HUDEP-2 (cell line): ENCODE results near the gene KIF20B.
A peak's percentile ranks its signal among the peaks of the same experiment; 100 is the strongest.
"Not testable (repeated sequence)": the region's sequence is repeated elsewhere in the genome, so short reads cannot be mapped to it uniquely, and the experiment has no call there.

Experiments
- DNase-seq, 76 experiments: peaks; one replicate each; lab custom pipeline; 2025; ENCODE audit not compliant: unreplicated experiment in 76 of 76; lab: John Stamatoyannopoulos, UW

KIF20B gene

GRCh38 chr10:89690027-89690426 is 11.4 kb upstream of the KIF20B start:
- no peak for DNase-seq

GRCh38 chr10:89692416-89692815 is 9.0 kb upstream of the KIF20B start:
- no peak for DNase-seq

GRCh38 chr10:89693176-89693575 is 8.2 kb upstream of the KIF20B start:
- no peak for DNase-seq

- DNase-seq, result no peak
These were observed 6.1 kb upstream of the KIF20B start for GRCh38 chr10:89695307-89695706.

GRCh38 chr10:89697946-89698345 is 3.4 kb upstream of the KIF20B start:
- DNase-seq, result no peak

- DNase-seq, result no peak
These were observed 1.8 kb upstream of the KIF20B start for GRCh38 chr10:89699581-89700064.

GRCh38 chr10:89700923-89701241 is 508 bp upstream of the KIF20B start:
- DNase-seq, result no peak

- DNase-seq, result peak in 24 of 76 experiments; percentile 2 to 43 (median 9)
These were observed 711 bp downstream of the KIF20B start for GRCh38 chr10:89702121-89702480.

- no peak for DNase-seq
These were observed 4.1 kb downstream of the KIF20B start for GRCh38 chr10:89705466-89705865.

GRCh38 chr10:89706011-89706410 is 4.6 kb downstream of the KIF20B start:
- DNase-seq, result no peak

GRCh38 chr10:89707372-89707771 is 6.0 kb downstream of the KIF20B start:
- DNase-seq, result no peak

GRCh38 chr10:89710753-89711152 is 9.4 kb downstream of the KIF20B start:
- DNase-seq, result no peak

- no peak for DNase-seq
These were observed 33.2 kb downstream of the KIF20B start for GRCh38 chr10:89734616-89735015.

- no peak for DNase-seq
These were observed 37.3 kb downstream of the KIF20B start for GRCh38 chr10:89738551-89739209.

- DNase-seq, result peak in 7 of 76 experiments; percentile 0 to 16 (median 3)
These were observed 39.9 kb downstream of the KIF20B start for GRCh38 chr10:89741126-89741762.

GRCh38 chr10:89744026-89744425 is 42.6 kb downstream of the KIF20B start:
- DNase-seq, result no peak

GRCh38 chr10:89745903-89746302 is 44.5 kb downstream of the KIF20B start:
- no peak for DNase-seq

GRCh38 chr10:89750441-89750840 is 49.1 kb downstream of the KIF20B start:
- peak in 2 of 76 experiments; percentile 2 to 4 for DNase-seq

- no peak for DNase-seq
These were observed 54.0 kb downstream of the KIF20B start for GRCh38 chr10:89755374-89755773.

- no peak for DNase-seq
These were observed 58.1 kb downstream of the KIF20B start for GRCh38 chr10:89759531-89759930.

GRCh38 chr10:89763671-89764070 is 62.3 kb downstream of the KIF20B start:
- DNase-seq, result not testable (repeated sequence)

- no peak for DNase-seq
These were observed 70.3 kb downstream of the KIF20B start for GRCh38 chr10:89771684-89772083.
